HL-60 (cell line): Measurements from ENCODE around the gene EHBP1.

Experiments used
- DNase-seq, 2 experiments: peaks; one replicate each; pipeline ENCODE4 v3.0.0-alpha.2; 2010 to 2020; ENCODE audit warnings: low read depth in 1 of 2, low spot score in 1 of 2
- H3K27ac ChIP-seq: fragments of 250-450 bp; sonication (Bioruptor Pico); replicated peaks from 2 replicates; pipeline ENCODE4 v1.5.1; 2020; ENCODE audit warnings: mild to moderate bottlenecking, moderate library complexity
- H3K27me3 ChIP-seq: fragments of 250-450 bp; sonication (Bioruptor Pico); 2 replicates; pipeline ENCODE4 v1.5.1; 2021; ENCODE audit warnings: mild to moderate bottlenecking, moderate library complexity; ENCODE audit not compliant: insufficient read depth, poor library complexity, severe bottlenecking
- H3K4me3 ChIP-seq: replicated peaks from 2 replicates; pipeline ENCODE4 v1.5.1; 2011; ENCODE audit warnings: mild to moderate bottlenecking, control low read depth, low read length; ENCODE audit not compliant: insufficient read depth
- CTCF ChIP-seq: IDR thresholded peaks from one replicate; pipeline ENCODE4 v1.5.1; 2011; ENCODE audit warnings: low read length, control low read depth, inconsistent platforms; ENCODE audit not compliant: insufficient read depth
- GABPA ChIP-seq: IDR thresholded peaks from 2 replicates; pipeline ENCODE4 v1.6.1; 2012; ENCODE audit warnings: low read depth
- POLR2AphosphoS5 ChIP-seq: IDR thresholded peaks from 2 replicates; pipeline ENCODE4 v1.6.1; 2012; ENCODE audit warnings: low read depth
- REST ChIP-seq: IDR thresholded peaks from 2 replicates; pipeline ENCODE4 v1.6.1; 2012; ENCODE audit warnings: low read depth; ENCODE audit not compliant: insufficient replicate concordance
- SPI1 ChIP-seq: IDR thresholded peaks from 2 replicates; pipeline ENCODE4 v1.6.1; 2012; ENCODE audit warnings: low read depth, mild to moderate bottlenecking, borderline replicate concordance

The EHBP1 gene

GRCh38 chr2:63007813-63008458 lies 302.4 kb downstream of the EHBP1 start:
- no peak overlapping the region for H3K4me3 ChIP-seq
- TF ChIP-seq CTCF (no peak), SPI1 (no peak)
- no peaks in the 10 kb centered on the region for H3K27me3 ChIP-seq
- no peak for DNase-seq
- H3K27ac ChIP-seq, result no peak overlapping the region

GRCh38 chr2:63008838-63009237 lies 303.3 kb downstream of the EHBP1 start:
- Histone ChIP-seq H3K27me3 (no peaks in the 10 kb centered on the region), H3K4me3 (no peak overlapping the region), H3K27ac (no peak overlapping the region)
- DNase-seq, result no peak
- TF ChIP-seq CTCF (no peak), REST (no peak), POLR2AphosphoS5 (no peak), GABPA (no peak), SPI1 (no peak)

GRCh38 chr2:63009490-63009889 lies 304.0 kb downstream of the EHBP1 start:
- no peak for DNase-seq
- TF ChIP-seq POLR2AphosphoS5 (no peak), GABPA (no peak), REST (no peak), CTCF (no peak), SPI1 (no peak)
- Histone ChIP-seq H3K27me3 (no peaks in the 10 kb centered on the region), H3K4me3 (no peak overlapping the region), H3K27ac (no peak overlapping the region)

- no peaks in the 10 kb centered on the region for H3K27me3 ChIP-seq
- no peak for DNase-seq
- no peak overlapping the region for H3K27ac ChIP-seq
- TF ChIP-seq CTCF (no peak), REST (no peak), SPI1 (no peak), GABPA (no peak), POLR2AphosphoS5 (no peak)
- H3K4me3 ChIP-seq, result no peak overlapping the region
Measured at GRCh38 chr2:63012541-63012940, 307.0 kb downstream of the EHBP1 start.
